HCT116 (cell line): ENCODE data around the gene ANKRD40CL. TPM values are rescaled to one million over a fixed set of nuclear protein-coding genes. Genes with fewer than 3 reads are reported as not detected.
A peak's percentile ranks its signal among the peaks of the same experiment; 100 is the strongest.

Source experiments
- ATAC-seq: fragments of 200-7000 bp; cut with Tn5 transposase; 2 replicates; pipeline ENCODE4 v1.9.1; 2020; ENCODE audit warnings: mild to moderate bottlenecking, moderate library complexity
- BruUV-seq: library from RNA; stranded (reverse); fragments of 400-500 nt; replicated peaks from 2 replicates; lab custom pipeline; 2021; lab: Mats Ljungman, UMichigan
- CTCF ChIA-PET: fragments of 300-600 bp; sonication (Branson Sonifier 250); formaldehyde crosslinking; loops from one replicate; lab custom pipeline; 2021; ENCODE audit warnings: antibody characterized with exemption; lab: Charles Lee
- POLR2A ChIA-PET: fragments of 300-600, 350-600 bp; sonication (Branson Sonifier 250); formaldehyde crosslinking; loops from one replicate; lab custom pipeline; 2021; ENCODE audit warnings: antibody characterized with exemption; lab: Charles Lee
- RAD21 ChIA-PET, 2 experiments: fragments of 300-600 bp; sonication (Branson Sonifier 250); formaldehyde crosslinking; loops; one replicate each; lab custom pipeline; 2023; ENCODE audit warnings: low total read pairs in 2 of 2; ENCODE audit not compliant: uncharacterized antibody in 2 of 2, unreplicated experiment in 2 of 2, low non-redundant PET in 1 of 2; lab: Charles Lee
- DNase-seq: peaks from one replicate; pipeline ENCODE4 v3.0.0-alpha.2; 2010; ENCODE audit warnings: low read depth, low spot score
- H2AFZ ChIP-seq: fragments of 200-600 bp; shearing (Covaris generic), sonication (generic); 2 replicates; pipeline ENCODE4 v1.6.1; 2017; ENCODE audit warnings: low read depth, mixed run types, mixed read lengths, antibody characterized with exemption, low read length; ENCODE audit not compliant: poor library complexity, severe bottlenecking
- H3K27ac ChIP-seq: 2 replicates; pipeline ENCODE4 v1.5.1; 2012; ENCODE audit warnings: low read depth, low read length
- H3K27me3 ChIP-seq: fragments of 200-600 bp; sonication (generic); 2 replicates; pipeline ENCODE4 v1.6.1; 2016; ENCODE audit warnings: mixed run types, low read length, mixed read lengths; ENCODE audit not compliant: insufficient read depth
- H3K36me3 ChIP-seq, 2 experiments: fragments of 200-500 bp in 1 of 2; fragments of 200-600 bp in 1 of 2; sonication (Bioruptor generic) in 1 of 2; sonication (generic) in 1 of 2; 2 replicates each; pipeline versions ENCODE4 v1.5.1 to v1.6.1; 2014 to 2016; ENCODE audit warnings: low read length in 2 of 2, inconsistent platforms in 1 of 2, mixed read lengths in 1 of 2, mixed run types in 1 of 2; ENCODE audit not compliant: insufficient read depth in 2 of 2, control insufficient read depth in 1 of 2
- H3K4me1 ChIP-seq, 2 experiments: fragments of 200-600 bp in 1 of 2; sonication (generic) in 1 of 2; 2 replicates each; pipeline versions ENCODE4 v1.5.1 to v1.6.1; 2012 to 2017; ENCODE audit warnings: low read length in 2 of 2, inconsistent platforms in 1 of 2, mild to moderate bottlenecking in 1 of 2, mixed read lengths in 1 of 2, mixed run types in 1 of 2, moderate library complexity in 1 of 2; ENCODE audit not compliant: insufficient read depth in 2 of 2, control insufficient read depth in 1 of 2
- H3K4me2 ChIP-seq: fragments of 200-600 bp; sonication (generic); 2 replicates; pipeline ENCODE4 v1.6.1; 2017; ENCODE audit warnings: mixed run types, low read length, mixed read lengths
- H3K4me3 ChIP-seq, 2 experiments: fragments of 200-600 bp in 1 of 2; sonication (generic) in 1 of 2; replicated peaks in 1 of 2; 2 replicates each; pipeline ENCODE4 v1.5.1; 2011 to 2016; ENCODE audit warnings: low read length in 2 of 2, control low read depth in 1 of 2, low read depth in 1 of 2, mild to moderate bottlenecking in 1 of 2, mixed read lengths in 1 of 2, mixed run types in 1 of 2
- H3K79me2 ChIP-seq: fragments of 200-600 bp; sonication (generic); 2 replicates; pipeline ENCODE4 v1.6.1; 2017; ENCODE audit warnings: mild to moderate bottlenecking, mixed run types, low read length, moderate library complexity, mixed read lengths; ENCODE audit not compliant: insufficient read depth
- H3K9ac ChIP-seq: fragments of 200-600 bp; sonication (generic); 2 replicates; pipeline ENCODE4 v1.6.1; 2016; ENCODE audit warnings: low read length, mixed read lengths
- H3K9me2 ChIP-seq: fragments of 200-600 bp; sonication (generic), shearing (Covaris generic); 2 replicates; pipeline ENCODE4 v1.6.1; 2017; ENCODE audit warnings: mixed run types, mild to moderate bottlenecking, moderate library complexity; ENCODE audit not compliant: insufficient read depth
- H3K9me3 ChIP-seq, 2 experiments: fragments of 200-500 bp in 1 of 2; fragments of 200-600 bp in 1 of 2; sonication (Bioruptor generic) in 1 of 2; sonication (generic) in 1 of 2; 2 replicates each; pipeline ENCODE4 v1.6.1; 2014 to 2017; ENCODE audit warnings: low read length in 2 of 2, mixed read lengths in 2 of 2, inconsistent platforms in 1 of 2, low read depth in 1 of 2, mild to moderate bottlenecking in 1 of 2, mixed run types in 1 of 2, moderate library complexity in 1 of 2; ENCODE audit not compliant: control insufficient read depth in 1 of 2, insufficient read depth in 1 of 2
- H4K20me1 ChIP-seq: fragments of 200-600 bp; sonication (generic), shearing (Covaris generic); 2 replicates; pipeline ENCODE4 v1.6.1; 2017; ENCODE audit warnings: mixed run types, mild to moderate bottlenecking, moderate library complexity; ENCODE audit not compliant: insufficient read depth
- CBX3 ChIP-seq: IDR thresholded peaks from 2 replicates; pipeline ENCODE4 v1.6.1; 2012; ENCODE audit warnings: low read depth
- CEBPB ChIP-seq: IDR thresholded peaks from 2 replicates; pipeline ENCODE4 v1.6.1; 2012; ENCODE audit warnings: low read depth
- EGR1 ChIP-seq: IDR thresholded peaks from 2 replicates; pipeline ENCODE4 v1.6.1; 2012; ENCODE audit warnings: low read depth
- EZH2phosphoT487 ChIP-seq: fragments of 200-600 bp; IDR thresholded peaks from 2 replicates; pipeline ENCODE4 v1.6.1; 2018; ENCODE audit warnings: antibody characterized with exemption, borderline replicate concordance
- POLR2A ChIP-seq: IDR thresholded peaks from 2 replicates; pipeline ENCODE4 v1.7.0; 2011; ENCODE audit warnings: borderline replicate concordance; ENCODE audit not compliant: insufficient read depth, insufficient read length; ENCODE audit errors: extremely low read depth
- POLR2AphosphoS5 ChIP-seq: IDR thresholded peaks from 2 replicates; pipeline ENCODE4 v1.6.1; 2011; ENCODE audit warnings: mild to moderate bottlenecking, low read depth, low read length, moderate library complexity
- RAD21 ChIP-seq: IDR thresholded peaks from 2 replicates; pipeline ENCODE4 v1.6.1; 2012; ENCODE audit warnings: low read depth, mild to moderate bottlenecking
- SIN3A ChIP-seq: IDR thresholded peaks from 2 replicates; pipeline ENCODE4 v1.6.1; 2012; ENCODE audit warnings: low read depth
- SRF ChIP-seq: IDR thresholded peaks from 2 replicates; pipeline ENCODE4 v1.6.1; 2012; ENCODE audit warnings: low read depth
- TCF7L2 ChIP-seq: IDR thresholded peaks from 2 replicates; pipeline ENCODE4 v1.7.0; 2011; ENCODE audit warnings: borderline replicate concordance, inconsistent platforms; ENCODE audit not compliant: insufficient read depth, insufficient read length; ENCODE audit errors: extremely low read depth
- YY1 ChIP-seq: IDR thresholded peaks from 2 replicates; pipeline ENCODE4 v1.6.1; 2011; ENCODE audit warnings: low read length, low read depth, moderate library complexity, mild to moderate bottlenecking; ENCODE audit not compliant: insufficient replicate concordance; ENCODE audit errors: extremely low read depth
- ZFX ChIP-seq: fragments of 450-650 bp; IDR thresholded peaks from 2 replicates; pipeline ENCODE4 v1.6.1; 2017
- ZNF274 ChIP-seq: fragments of 200-500 bp; sonication (Bioruptor generic); IDR thresholded peaks from 2 replicates; pipeline ENCODE4 v1.6.1; 2014; ENCODE audit warnings: mild to moderate bottlenecking, low read depth, low read length, inconsistent platforms
- intact Hi-C: fragments of 100-400 bp; cut with micrococcal nuclease; formaldehyde crosslinking; loops from 2 replicates; pipeline ENCODE4 v1.10.0; 2022
- total RNA-seq: library from RNA; stranded (reverse); gene quantifications from one replicate; pipeline ENCODE4 v1.2.1, GENCODE V29; 2021; ENCODE audit not compliant: unreplicated experiment
- TF ChIP-seq, protein P1 (sequence below): IDR thresholded peaks from 2 replicates; pipeline ENCODE4 v1.6.1; 2011; ENCODE audit warnings: mild to moderate bottlenecking, low read length, moderate library complexity; ENCODE audit not compliant: insufficient replicate concordance; ENCODE audit errors: extremely low read depth
- TF ChIP-seq, protein P2 (sequence below), 3 experiments: fragments of 200-600 bp in 1 of 3; sonication (generic) in 1 of 3; IDR thresholded peaks in 2 of 3; conservative IDR thresholded peaks in 1 of 3; 2 replicates each; pipeline ENCODE4 v1.5.1; 2012 to 2017; ENCODE audit warnings: low read depth in 2 of 3, low read length in 2 of 3, antibody characterized with exemption in 1 of 3, borderline replicate concordance in 1 of 3, control low read depth in 1 of 3, mild to moderate bottlenecking in 1 of 3, mixed read lengths in 1 of 3, mixed run types in 1 of 3, moderate library complexity in 1 of 3; ENCODE audit not compliant: insufficient read depth in 1 of 3
- TF ChIP-seq, protein P3 (sequence below): IDR thresholded peaks from 2 replicates; pipeline ENCODE4 v1.6.1; 2012
- TF ChIP-seq, protein P4 (sequence below): IDR thresholded peaks from 2 replicates; pipeline ENCODE4 v1.6.1; 2012; ENCODE audit warnings: low read depth

The ANKRD40CL gene
- total RNA-seq, 1 experiment from 2014 or later: 0.57 TPM

DNA sequence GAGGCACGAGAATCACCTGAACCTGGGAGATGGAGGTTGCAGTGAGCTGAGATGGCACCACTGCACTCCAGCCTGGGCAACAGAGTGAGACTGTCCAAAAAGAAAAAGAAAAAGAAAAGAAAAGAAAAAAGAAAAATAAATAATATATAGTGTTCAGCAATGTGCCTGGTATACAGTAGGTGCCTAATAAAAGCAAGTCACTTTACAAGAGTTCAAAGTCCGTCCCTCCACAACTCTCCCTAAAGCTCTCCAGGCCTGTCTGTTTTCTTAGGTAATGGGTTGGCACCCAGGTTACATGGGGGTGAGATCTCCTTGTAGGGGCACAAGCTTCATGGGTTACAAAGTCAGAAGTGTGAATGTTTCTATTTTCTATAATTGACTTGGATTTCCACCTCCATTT, 16.6 kb upstream of the ANKRD40CL start (continued):
- TF ChIP-seq EGR1 (no peak), CBX3 (no peak), ZFX (no peak)
- TF ChIP-seq, protein P1, sequence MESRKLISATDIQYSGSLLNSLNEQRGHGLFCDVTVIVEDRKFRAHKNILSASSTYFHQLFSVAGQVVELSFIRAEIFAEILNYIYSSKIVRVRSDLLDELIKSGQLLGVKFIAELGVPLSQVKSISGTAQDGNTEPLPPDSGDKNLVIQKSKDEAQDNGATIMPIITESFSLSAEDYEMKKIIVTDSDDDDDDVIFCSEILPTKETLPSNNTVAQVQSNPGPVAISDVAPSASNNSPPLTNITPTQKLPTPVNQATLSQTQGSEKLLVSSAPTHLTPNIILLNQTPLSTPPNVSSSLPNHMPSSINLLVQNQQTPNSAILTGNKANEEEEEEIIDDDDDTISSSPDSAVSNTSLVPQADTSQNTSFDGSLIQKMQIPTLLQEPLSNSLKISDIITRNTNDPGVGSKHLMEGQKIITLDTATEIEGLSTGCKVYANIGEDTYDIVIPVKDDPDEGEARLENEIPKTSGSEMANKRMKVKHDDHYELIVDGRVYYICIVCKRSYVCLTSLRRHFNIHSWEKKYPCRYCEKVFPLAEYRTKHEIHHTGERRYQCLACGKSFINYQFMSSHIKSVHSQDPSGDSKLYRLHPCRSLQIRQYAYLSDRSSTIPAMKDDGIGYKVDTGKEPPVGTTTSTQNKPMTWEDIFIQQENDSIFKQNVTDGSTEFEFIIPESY: no peak

DNA sequence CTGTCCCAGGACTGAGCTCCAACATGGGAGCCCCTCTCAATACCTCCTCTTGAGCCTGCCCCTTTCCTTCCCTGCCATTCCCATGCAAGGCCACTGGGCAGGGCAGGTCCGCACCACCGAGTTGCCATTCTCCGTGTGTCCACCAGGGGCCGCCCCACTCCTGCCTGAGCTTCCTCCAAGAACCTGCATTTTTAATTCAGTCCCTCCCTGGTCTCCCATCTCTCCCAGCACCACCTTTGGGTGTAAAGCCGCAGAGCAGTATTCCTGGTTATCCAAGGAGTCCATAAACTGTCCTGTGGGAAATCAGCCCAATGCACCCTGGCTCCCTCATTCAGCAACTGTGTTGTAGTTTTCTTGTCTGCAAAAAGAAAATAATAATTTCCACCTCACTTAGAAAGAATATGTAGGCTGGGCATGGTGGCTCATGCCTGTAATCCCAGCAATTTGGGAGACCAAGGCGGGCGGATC, 15.9 kb upstream of the ANKRD40CL start:
- no TSS peak for BruUV-seq
- Histone ChIP-seq H3K9ac (no peak overlapping the region), H3K4me1 (peaks cover 0 to 9% of the 10 kb centered on the region in 2 experiments; a peak in 2 of 4 replicates), H3K9me2 (no peaks in the 10 kb centered on the region), H3K27ac (no peak overlapping the region), H3K4me2 (peak overlapping the region; percentile 3), H3K9me3 (no peaks in the 10 kb centered on the region), H4K20me1 (no peaks in the 10 kb centered on the region), H3K27me3 (no peaks in the 10 kb centered on the region), H3K36me3 (no peaks in the 10 kb centered on the region), H3K4me3 (no peak overlapping the region), H2AFZ (peak overlapping the region; percentile 59), H3K79me2 (no peaks in the 10 kb centered on the region)
- DNase-seq (peak; percentile 92), ATAC-seq (peak; percentile 99)
- intact Hi-C loops: loop anchor here (1.0 to 5.0 kb wide), 6 partner anchors 59 to 369 kb away; partner anchors contain the start of genes NME1 and SPATA20
- RAD21 ChIA-PET: interaction anchor here (0.6 to 2.8 kb wide), 11 partner anchors 10 to 370 kb away, joined by 3 to 19 read pairs (median 4); partner anchors contain the start of gene NME1 (in 1 of the 2)
- POLR2A ChIA-PET: interaction anchor here (0.6 to 2.8 kb wide), 8 partner anchors 59 to 338 kb away, joined by 3 to 12 read pairs (median 5); partner anchors contain the start of genes SPAG9 and TOB1
- CTCF ChIA-PET: interaction anchor here (0.5 to 5.6 kb wide), 38 partner anchors 9 to 391 kb away, joined by 3 to 127 read pairs (median 4); partner anchors contain the start of genes ANKRD40CL, RSAD1 and TOB1
- TF ChIP-seq YY1 (peak; percentile 82), ZFX (no peak), CEBPB (no peak), TCF7L2 (no peak), SIN3A (no peak), EZH2phosphoT487 (no peak), RAD21 (peak; percentile 100), ZNF274 (no peak), SRF (no peak), POLR2AphosphoS5 (no peak), POLR2A (no peak), CBX3 (no peak)
- TF ChIP-seq, protein P2, sequence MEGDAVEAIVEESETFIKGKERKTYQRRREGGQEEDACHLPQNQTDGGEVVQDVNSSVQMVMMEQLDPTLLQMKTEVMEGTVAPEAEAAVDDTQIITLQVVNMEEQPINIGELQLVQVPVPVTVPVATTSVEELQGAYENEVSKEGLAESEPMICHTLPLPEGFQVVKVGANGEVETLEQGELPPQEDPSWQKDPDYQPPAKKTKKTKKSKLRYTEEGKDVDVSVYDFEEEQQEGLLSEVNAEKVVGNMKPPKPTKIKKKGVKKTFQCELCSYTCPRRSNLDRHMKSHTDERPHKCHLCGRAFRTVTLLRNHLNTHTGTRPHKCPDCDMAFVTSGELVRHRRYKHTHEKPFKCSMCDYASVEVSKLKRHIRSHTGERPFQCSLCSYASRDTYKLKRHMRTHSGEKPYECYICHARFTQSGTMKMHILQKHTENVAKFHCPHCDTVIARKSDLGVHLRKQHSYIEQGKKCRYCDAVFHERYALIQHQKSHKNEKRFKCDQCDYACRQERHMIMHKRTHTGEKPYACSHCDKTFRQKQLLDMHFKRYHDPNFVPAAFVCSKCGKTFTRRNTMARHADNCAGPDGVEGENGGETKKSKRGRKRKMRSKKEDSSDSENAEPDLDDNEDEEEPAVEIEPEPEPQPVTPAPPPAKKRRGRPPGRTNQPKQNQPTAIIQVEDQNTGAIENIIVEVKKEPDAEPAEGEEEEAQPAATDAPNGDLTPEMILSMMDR (IDR thresholded peaks at IDR 0.05 in 2 of 3, conservative IDR thresholded peaks at IDR 0.05 in 1 of 3; ENCODE audit: borderline replicate concordance in 1 of 3, insufficient read depth in 1 of 3, low read depth in 2 of 3, low read length in 2 of 3): peak; percentile 98 to 100 (median 100)
- TF ChIP-seq, protein P3, sequence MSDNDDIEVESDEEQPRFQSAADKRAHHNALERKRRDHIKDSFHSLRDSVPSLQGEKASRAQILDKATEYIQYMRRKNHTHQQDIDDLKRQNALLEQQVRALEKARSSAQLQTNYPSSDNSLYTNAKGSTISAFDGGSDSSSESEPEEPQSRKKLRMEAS: no peak
- TF ChIP-seq, protein P4, sequence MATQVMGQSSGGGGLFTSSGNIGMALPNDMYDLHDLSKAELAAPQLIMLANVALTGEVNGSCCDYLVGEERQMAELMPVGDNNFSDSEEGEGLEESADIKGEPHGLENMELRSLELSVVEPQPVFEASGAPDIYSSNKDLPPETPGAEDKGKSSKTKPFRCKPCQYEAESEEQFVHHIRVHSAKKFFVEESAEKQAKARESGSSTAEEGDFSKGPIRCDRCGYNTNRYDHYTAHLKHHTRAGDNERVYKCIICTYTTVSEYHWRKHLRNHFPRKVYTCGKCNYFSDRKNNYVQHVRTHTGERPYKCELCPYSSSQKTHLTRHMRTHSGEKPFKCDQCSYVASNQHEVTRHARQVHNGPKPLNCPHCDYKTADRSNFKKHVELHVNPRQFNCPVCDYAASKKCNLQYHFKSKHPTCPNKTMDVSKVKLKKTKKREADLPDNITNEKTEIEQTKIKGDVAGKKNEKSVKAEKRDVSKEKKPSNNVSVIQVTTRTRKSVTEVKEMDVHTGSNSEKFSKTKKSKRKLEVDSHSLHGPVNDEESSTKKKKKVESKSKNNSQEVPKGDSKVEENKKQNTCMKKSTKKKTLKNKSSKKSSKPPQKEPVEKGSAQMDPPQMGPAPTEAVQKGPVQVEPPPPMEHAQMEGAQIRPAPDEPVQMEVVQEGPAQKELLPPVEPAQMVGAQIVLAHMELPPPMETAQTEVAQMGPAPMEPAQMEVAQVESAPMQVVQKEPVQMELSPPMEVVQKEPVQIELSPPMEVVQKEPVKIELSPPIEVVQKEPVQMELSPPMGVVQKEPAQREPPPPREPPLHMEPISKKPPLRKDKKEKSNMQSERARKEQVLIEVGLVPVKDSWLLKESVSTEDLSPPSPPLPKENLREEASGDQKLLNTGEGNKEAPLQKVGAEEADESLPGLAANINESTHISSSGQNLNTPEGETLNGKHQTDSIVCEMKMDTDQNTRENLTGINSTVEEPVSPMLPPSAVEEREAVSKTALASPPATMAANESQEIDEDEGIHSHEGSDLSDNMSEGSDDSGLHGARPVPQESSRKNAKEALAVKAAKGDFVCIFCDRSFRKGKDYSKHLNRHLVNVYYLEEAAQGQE: no peak
